Measurements from ENCODE around the gene SARDH.

DNA sequence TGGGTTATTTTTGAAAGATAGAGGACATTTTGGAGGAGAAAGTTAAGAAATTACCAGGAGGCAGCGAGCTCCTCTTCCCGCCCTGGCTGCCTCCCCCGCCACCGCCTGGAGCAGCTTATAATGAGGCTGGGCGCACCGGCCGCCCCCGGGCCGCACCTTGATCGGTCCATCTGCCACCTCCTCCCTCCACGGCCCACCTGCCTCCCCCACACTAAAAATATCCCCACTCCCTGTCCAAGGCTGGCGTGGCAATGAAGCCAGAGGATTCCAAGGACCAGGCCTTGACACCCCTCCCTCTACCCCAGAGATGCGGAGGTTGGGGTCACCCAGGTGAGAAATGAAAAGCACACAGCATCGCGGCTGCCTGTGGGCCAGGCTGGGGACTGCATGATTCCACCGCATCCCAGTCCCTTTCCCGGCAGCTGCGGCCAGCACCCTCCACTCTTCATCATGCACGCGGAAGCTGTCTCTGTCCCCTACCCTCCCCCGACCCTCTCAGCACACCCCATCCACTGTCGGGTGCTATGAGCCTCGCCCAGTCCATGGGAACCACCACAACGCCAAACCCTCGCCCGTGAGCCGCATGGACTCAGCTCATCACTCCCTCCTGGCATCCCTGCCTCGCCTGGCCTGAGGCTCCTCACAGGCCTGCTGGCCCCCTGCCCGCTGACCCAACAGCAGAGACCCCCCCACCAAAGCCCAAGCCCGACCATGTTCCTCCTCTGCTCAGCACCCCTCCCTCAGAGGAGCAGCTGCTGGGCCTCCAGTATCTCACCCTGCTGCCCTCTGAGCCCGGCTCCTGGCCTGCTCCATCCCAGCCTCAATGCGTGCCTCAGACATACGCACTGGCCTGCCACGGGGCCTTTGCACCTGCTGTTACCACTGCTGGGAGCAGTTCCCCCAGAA lies 50.0 kb downstream of the SARDH start:
- TF ChIP-seq, protein P1, sequence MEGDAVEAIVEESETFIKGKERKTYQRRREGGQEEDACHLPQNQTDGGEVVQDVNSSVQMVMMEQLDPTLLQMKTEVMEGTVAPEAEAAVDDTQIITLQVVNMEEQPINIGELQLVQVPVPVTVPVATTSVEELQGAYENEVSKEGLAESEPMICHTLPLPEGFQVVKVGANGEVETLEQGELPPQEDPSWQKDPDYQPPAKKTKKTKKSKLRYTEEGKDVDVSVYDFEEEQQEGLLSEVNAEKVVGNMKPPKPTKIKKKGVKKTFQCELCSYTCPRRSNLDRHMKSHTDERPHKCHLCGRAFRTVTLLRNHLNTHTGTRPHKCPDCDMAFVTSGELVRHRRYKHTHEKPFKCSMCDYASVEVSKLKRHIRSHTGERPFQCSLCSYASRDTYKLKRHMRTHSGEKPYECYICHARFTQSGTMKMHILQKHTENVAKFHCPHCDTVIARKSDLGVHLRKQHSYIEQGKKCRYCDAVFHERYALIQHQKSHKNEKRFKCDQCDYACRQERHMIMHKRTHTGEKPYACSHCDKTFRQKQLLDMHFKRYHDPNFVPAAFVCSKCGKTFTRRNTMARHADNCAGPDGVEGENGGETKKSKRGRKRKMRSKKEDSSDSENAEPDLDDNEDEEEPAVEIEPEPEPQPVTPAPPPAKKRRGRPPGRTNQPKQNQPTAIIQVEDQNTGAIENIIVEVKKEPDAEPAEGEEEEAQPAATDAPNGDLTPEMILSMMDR (IDR thresholded peaks at IDR 0.05 in 8 of 11, conservative IDR thresholded peaks at IDR 0.05 in 3 of 11), result no peak
- TF ChIP-seq POLR2AphosphoS5 (IDR thresholded peaks at IDR 0.05), result no peak
- TF ChIP-seq POLR2A (IDR thresholded peaks at IDR 0.05), result no peak

All from spleen (tissue), 7 donors.